ENCODE measurements around the gene C2orf42.
"Not testable (repeated sequence)": the region's sequence is repeated elsewhere in the genome, so short reads cannot be mapped to it uniquely, and the experiment has no call there.

C2orf42 gene

DNA sequence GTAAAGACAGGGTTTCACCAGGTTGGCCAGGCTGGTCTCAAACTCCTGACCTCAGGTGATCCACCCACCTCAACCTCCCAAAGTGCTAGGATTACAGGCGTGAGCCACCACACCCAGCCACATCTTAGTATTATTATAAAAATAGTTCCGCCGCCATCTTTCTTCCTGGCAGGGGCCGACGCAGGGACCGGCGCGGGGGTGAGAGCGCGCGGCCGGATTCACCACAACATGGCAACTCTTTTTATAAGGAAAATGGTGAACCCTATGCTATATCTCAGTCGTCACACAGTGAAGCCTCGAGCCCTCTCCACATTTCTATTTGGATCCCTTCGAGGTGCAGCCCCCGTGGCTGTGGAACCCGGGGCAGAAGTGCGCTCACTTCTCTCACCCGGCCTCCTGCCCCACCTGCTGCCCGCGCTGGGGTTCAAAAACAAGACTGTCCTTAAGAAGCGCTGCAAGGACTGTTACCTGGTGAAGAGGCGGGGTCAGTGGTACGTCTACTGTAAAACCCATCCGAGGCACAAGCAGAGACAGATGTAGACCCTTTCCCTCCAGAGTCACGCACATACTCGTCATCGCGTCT lies 88.4 kb downstream of the C2orf42 start:
- DNase-seq, result not testable (repeated sequence)

DNA sequence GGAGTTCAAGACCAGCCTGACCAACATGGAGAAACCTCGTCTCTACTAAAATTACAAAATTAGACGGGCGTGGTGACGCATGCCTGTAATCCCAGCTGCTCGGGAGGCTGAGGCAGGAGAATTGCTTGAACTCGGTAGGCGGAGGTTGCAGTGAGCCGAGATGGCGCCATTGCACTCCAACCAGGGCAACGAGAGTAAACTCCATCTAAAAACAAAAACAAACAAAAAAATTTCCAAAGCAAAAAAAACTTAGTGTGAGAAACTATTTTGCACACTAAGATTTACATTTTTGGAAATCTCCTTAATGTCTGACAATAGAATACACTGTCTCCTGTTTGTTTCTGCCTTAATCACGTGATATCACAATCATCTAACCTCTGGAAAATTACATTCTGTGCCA lies 89.1 kb downstream of the C2orf42 start:
- not testable (repeated sequence) for DNase-seq

DNA sequence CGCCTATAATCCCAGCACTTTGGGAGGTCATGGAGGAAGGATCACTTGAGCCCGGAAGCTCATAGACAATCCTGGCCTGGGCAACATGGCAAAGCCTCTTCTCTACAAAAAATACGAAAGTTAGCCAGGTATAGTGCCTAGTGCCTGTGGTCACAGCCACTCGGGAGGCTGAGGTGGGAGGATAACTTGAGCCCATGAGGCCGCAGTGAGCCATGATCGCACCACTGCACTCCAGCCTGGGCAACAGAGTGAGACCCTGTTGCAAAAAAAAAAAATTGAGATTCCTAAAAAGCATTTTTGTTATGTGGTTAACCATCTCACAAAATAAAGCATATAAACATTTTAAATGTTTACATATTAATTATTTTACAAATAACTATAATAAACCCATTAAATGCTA lies 89.6 kb downstream of the C2orf42 start:
- no peak for DNase-seq
